ENCODE measurements around the gene SMIM20.
A peak's percentile ranks its signal among the peaks of the same experiment; 100 is the strongest.
"Not testable (repeated sequence)": the region's sequence is repeated elsewhere in the genome, so short reads cannot be mapped to it uniquely, and the experiment has no call there.

SMIM20 gene

DNA sequence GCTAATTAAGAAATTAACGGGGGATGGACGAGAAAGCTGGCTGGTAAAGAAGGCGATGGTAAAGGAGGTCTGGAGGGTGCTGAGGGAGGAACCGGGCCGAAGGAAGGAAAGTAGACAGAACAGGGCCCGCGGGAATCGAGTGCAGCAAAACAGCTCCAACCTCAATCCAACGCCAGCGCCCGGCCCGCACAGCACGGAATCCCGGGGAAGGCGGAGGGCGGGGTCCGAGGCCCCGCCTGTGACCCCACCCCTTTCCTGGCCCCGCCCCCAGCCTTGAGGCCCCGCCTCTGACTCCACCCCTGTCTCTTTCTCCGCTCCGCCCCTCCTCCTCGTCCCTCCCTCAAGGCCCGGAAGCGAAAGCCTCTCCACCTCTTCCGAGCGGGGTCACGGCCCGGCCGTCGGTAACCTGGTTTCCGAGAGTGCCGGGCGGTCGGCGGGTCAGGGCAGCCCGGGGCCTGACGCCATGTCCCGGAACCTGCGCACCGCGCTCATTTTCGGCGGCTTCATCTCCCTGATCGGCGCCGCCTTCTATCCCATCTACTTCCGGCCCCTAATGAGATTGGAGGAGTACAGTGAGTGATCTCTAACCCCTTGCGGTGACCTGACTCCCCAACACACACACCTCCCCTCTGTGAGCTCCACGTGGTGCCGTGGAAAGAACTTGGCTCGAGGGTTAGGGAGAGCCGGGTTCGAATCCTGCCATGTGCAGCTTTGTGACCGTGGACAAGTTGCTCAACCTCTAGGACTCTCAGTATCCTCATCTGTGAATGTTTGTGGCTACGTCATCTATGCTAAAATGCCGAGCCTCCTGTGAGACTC is at the start of gene SMIM20:
Gene SMIM20, plus strand, starts transcription at position 370 of the 819 bp plus-strand sequence. Its CDS starts 94 bp downstream, at position 464.
- peak; percentile 89 for DNase-seq (ENCODE audit: low spot score)

DNA sequence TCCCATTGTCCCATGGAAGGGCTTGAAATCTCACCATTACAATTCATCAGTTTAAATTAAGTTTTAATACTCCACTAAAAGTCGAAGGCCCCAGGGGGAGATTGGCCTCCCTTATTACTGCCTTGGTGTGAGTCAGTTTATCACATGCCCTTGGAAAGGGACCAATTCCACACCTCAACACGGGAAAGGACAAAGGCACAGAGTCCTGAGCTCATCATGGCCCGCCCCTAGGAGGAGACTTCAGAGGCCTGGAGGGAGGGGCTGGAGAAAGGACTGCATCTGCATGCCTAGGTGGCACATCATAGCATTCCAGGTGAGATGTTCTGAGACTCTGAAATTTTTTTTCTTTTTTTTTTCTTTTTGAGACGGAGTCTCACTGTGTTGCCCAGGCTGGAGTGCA is 48.4 kb upstream of the SMIM20 start:
- no peak for DNase-seq (ENCODE audit: low spot score)

DNA sequence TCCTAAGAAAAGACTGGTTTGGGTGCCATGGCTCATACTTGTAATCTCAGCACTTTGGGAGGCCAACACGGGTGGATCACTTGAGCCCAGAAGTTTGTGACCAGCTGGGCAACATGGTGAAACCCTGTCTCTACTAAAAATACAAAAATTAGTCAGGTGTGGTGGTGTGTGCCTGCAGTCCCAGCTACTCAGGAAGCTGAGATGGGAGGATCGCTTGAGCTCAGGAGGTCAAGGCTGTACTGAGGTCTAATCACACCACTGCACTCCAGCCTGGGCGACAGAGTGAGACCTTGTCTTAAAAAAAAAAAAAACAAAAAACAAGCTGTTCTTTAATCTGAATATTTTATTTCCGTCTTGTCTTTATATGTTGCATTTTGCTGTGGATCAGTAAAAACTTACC is 47.6 kb upstream of the SMIM20 start:
- DNase-seq (ENCODE audit: low spot score): not testable (repeated sequence)

DNA sequence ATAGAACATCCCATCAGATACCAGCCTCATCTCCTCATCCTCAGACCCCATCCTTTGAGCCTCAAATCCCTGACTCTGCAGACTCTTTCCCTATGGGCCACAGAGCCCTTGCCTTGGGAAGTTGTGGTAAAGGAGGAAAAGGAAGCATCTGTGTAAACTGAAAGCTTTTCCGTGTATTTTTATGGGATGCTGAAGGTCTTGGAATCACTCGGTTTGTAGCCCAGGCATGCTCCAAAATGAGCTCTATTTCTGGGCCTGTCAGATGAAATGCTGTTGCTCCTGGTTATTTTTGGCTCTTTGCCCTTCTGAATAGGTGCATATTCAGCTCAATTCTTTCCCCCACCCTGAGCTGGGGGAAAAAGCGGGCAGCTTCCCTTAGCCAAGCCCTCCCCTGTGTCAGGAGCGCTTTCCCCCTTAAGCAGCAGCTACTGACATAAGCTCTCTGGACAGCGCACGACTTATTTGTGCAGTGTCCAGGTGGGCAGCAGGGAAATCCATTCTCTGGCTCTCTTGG is 46.2 kb upstream of the SMIM20 start:
- DNase-seq (ENCODE audit: low spot score): no peak

DNA sequence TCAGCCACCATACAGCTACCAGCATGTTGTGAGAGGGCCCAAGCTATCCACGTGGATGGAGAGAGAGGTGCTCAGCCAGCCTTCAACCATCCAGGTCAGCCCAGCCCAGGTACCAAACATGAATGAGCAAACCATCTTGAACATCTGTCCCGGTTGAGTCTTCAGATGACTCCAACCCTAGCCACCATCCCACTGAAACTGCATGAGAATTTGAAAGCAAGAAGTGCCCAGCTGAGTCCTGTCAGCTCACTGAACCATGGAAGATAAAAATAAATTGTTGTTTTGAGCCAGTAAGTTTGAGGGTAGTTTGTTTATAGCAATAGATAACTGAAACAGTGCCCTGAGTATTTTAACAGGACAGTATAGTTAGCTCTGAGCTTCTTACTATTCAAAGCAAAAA is 43.9 kb upstream of the SMIM20 start:
- DNase-seq (ENCODE audit: low spot score): no peak

DNA sequence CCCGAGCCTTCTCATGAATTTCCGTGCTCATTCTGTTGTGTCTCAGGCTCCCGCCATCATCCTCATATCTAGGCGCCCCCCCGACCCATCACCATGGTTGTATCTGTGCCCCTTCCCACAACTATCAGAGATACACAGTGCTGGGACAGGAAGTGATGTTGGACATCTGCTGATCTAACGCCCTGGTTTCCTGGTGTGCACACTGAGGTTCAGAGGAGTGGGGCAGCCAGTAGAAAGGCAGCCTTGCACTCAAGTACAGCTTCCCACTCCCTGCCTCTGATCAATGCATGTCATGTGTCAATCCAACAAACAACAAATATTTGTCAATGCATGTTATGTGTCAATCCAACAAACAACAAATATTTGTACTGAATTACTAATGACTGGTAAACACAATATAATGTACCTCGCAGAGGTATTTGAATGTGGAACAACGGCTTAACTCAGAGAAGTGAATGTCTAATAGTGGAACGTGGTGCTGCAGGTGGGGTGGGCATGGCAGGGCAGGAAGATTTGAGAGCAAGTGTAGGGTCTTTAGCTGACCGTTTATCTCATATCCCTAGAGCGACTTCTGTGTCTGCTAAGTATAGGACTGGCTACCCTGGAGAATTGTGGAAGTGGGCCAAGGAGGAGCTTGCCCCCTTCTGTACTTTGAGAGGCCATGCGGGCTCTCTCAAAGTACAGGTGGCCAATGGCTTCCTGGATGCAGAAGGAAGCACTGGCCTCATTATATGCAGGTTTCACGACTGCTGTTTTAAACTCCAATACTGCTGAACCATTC is 41.0 kb upstream of the SMIM20 start:
- no peak for DNase-seq (ENCODE audit: low spot score)

DNA sequence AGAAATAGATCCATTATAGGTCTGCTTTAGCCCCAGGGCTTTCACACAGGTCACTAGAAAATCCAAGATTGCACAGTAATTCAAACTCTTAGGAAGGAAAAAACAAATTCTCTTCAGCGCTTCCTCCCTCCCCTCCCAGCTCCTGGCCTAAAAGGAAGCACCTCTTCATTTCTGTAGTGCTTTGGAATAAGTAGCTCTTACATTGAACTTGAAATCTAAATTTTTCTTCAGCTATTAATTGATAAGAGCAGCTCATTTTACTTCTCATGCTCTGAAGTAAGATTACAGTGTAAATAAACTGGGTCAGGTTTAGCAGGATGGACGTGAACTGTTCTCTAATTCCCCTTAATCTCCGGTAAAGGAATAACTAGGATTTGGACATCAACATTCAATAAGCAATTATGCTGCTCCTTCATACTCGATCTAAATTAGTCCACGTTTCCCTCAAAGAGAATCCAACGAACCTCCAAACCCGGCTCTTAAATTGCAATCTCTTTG is 40.3 kb upstream of the SMIM20 start:
- DNase-seq (ENCODE audit: low spot score): no peak

DNA sequence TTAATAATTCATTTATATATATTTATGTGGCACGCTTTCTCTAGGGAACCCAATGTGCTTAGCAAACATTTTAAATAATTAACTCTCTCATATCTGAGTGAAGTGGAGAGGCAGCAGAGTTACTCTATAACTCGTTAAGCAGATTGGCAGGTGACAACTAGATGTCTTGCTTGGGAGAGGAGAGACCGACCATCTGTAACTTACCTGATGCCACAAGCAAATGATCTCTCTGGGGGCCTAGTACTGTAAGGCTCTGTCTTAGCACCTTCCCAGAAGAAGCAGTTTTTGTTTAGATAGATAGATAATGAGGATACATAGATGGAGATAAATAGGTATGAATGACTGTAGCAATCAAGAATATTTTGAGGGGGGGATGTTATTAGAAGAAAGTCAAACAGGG is 39.4 kb upstream of the SMIM20 start:
- DNase-seq (ENCODE audit: low spot score): no peak

DNA sequence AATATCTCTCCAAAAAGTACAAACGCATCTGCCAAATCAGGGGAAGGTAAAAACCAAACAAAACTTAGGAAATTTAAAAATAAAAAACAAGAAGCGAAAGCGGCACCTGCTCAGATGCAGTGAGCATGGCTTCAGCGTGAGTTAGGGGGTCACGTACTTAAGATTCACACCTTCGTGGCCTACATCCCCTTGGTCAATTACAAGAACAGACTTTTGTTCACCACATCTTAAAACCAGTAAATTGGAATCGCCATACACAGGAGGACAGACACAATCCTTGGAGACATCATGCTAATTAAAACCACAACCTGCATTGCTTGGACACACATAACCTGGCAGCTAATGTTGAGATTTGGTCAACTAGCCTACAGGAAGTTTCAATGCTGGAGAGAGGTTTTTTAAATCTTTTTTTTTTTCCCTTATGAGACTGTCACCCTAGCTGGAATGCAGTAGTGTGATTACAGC is 38.7 kb upstream of the SMIM20 start:
- DNase-seq (ENCODE audit: low spot score): no peak

DNA sequence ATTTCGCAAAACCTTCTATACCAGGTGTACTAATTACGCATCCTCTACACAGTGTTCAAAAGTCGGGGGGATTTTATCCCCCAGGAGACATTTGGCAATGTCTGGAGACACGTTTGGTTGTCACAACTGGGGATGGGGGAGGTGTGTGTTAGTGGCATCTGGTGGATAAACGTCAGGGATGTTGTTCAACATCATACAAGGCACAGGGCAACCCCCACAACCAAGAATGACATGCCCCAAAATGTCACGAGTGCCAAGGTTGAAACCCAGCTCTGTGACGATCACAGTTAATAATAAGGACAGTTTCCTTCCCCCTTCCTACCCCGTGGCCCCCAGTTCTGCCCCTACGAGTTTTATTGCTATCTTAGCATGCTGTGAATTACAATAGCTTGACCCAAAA is 35.3 kb upstream of the SMIM20 start:
- no peak for DNase-seq (ENCODE audit: low spot score)

DNA sequence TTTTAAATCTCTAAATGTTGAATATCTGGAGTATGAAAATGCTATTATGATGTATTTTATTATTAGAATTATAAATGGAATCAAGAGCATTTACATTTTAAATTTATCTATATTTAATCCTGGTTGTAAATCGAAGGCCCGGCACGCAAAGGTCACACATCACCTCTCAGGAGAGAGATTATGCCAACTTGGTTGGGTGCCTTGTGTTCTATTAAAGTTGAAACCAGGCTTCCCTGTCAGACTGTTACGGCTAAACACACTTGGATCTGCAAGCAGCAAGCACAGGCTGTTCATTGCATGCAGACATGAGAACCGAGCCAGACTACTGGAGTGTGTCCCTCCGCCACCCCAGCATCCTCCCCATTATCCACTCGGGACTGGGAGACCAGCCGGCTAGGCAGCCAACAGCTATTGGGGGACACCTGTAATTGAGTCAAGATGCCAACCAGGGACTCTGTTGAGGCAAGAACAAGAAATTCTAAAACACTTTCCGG is 34.9 kb upstream of the SMIM20 start:
- no peak for DNase-seq (ENCODE audit: low spot score)

DNA sequence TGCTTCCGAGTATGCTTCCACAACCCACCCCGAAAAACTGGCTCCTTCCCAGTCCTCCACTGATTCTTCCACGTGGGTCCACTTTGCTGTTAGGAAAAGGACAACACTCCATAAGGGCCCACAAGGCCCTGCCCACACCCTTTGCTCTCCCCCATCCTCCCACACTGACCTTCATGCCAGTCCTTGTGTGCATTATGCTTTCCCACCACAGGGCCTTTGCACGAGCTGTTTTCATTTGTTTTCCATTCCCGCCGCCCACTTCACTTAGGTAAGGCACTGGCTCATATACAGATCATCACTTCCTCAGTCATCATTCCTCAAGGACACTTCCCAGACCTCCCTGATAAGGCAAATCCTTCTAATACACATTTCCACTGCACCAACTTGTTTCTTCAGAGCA is 34.4 kb upstream of the SMIM20 start:
- no peak for DNase-seq (ENCODE audit: low spot score)

DNA sequence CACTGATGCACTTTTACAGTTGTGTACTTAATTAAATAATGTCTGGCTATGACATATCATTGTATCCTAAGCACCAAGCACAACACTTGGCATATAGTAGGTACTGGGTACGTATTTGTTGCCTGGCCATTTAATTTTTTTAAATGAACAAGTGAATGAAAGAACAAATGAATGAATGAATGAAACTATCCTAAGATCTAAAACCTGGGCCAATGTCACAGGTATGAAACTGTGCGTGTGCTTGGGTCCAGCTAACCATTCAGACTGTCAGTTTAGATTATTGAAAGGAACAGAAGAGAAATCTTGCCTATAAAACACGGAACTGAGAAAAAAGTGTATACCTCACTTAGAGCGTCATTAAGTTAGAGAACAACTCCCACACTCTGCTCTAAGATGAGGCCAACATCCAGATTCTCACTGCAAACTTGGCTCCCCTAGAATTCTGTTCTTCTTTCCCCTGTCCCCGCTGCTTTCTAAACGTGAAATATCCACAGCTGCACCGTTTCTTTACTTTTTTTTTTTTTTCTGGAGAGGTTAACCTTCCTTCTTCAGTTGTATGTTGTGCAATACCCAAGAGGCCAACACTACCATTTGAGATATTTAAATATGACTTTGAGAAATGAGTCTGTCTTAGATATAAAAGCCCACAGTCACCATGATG is 33.9 kb upstream of the SMIM20 start:
- no peak for DNase-seq (ENCODE audit: low spot score)

DNA sequence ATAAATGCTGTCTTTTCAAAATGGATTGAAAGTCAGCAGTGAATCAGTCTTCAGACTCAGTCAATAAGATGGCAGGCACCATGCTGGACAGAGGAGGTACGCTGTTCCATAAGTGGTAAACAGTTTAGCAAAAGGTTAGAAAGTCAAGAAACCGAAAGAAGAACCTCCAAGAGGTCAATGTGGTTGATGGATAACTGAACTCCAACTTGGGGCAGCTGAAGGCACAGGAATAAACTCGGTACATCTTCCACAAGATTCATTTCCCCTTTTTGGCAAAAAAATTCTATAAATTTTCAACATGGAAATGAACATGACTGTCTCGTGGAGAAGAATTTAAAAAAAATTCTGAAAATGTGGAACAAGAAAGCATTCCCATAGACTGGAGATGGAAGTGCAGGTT is 32.8 kb upstream of the SMIM20 start:
- no peak for DNase-seq (ENCODE audit: low spot score)

DNA sequence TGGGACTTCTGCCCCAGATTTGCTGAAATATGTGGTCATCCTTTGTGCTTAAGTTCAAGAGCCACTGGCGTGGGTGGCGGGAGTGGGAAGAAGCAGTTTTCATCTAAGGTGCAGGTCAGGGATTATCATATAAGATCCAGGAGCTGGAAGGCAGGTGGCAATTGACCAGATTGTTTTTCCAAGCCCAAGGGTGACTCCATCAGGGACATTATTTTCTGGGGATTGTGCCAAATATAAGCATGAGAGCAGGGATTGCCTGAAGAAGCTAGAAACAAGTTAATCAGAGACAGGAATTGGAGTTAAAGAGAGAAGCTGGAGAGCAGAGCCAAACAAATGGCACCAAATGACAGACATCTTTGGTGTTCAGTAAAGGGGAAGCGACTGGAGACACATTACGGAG is 31.8 kb upstream of the SMIM20 start:
- no peak for DNase-seq (ENCODE audit: low spot score)

DNA sequence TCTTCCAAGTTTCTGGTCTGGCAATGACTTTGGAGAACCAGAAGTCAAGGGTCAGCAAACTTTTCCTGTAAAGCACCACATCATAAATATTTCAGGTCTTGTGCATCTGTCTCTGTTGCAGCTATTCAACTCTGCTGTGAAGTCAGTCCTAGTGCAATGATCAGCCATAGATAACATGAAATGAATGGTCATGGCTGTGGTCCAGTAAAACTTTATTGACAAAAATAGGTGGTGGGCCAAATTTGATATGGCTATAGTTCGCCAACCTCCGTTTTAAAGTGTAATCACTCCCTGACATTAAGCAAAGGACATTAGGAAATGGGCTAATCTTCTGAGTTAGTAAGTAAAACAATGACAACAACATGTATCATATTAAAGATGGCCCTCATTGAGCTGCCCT is 30.5 kb upstream of the SMIM20 start:
- DNase-seq (ENCODE audit: low spot score): no peak

DNA sequence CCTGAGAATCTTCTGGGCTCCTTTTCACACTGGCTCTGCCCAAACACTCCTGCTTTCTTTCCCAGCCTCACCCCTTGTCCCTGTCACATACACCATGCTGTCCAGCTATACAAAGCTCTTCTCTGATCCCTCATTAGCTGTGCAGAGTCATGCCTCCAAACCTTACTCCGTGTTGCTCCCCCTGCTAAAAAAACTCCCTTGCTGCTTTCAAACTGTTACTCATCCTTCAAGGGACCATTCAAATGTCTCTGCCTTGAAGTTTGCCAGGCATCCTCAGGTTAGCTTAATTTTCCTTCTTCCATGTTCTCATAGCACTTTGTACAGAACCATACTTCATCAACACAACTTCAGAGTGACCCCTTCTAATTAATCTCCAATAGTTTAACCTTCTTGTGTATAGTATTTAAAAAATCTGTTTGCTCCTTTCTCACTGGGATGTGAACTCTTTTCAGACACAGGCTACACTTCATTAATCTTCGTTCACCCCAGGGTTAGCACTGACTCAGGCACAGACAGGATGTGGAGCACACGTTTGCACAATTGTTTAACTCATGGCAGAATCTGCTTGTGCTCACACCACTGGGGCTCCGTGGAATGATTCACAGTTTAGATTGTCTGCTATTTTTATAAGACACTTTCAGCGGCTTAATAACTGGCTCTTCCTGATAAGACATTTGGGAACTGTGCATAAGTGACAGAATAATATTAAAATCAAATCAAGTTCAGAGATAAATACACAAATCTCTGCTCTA is 29.8 kb upstream of the SMIM20 start:
- no peak for DNase-seq (ENCODE audit: low spot score)

DNA sequence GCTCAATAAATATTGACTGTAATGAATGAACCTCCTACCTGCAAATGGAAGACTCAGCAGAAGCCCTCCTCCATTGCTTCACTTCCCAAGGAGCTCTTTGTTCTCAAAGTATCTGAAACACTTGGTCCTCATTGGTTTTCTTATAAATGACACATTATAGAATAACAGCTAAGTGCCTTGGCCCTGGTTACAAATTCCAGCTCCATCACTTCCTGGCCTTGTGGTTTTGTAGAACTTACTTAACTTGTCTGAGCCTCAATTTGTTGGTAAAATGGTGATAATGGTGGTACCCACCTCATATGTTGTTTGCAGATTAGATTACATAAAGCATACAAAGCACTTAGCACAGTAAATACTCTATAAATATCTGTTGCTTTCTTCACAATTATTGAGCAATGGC is 25.2 kb upstream of the SMIM20 start:
- DNase-seq (ENCODE audit: low spot score): no peak

DNA sequence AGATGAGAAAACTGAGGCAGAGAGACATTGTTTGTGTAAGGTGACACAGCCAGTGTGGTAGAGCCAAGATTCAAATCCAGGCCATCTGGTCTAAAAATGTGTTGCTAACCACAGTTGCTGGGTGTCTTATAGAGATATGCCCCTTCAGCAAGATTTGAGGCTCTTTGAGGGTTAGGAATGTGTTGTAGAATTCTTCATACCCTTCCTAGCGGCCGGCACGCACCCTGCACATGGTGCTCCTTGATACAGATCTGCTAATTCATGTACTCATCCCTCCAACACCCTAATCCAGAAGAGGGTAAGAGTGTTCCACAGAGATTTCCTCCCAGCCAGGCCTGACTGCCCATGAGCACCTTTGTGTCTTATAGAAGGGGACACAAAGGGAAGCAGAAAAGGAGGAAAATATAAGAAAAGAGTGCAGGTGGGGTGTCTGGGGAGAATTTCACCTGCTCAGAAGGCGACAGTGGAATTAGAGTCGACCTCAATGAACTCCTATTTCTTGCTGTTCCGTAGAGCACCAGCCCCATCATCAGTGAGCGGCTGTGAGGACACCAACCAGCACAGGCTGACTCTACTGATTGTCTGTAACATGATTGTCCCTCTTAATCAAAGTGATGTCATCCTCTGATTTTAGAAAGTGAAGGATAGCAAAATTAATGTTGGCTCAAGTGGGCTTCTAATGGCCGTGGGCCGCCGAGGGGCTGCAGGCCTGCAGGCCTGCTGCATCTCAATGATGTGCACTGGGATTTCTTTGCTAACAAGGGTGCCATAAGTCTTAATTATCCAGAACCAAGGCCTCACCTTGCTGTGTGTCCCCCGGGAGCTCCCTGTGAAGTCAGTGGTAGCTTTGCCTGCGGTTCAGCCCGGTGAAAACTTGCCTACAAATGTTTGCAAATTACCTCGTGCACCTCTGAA is 24.2 kb upstream of the SMIM20 start:
- no peak for DNase-seq (ENCODE audit: low spot score)

Measured in CD4-positive, alpha-beta T cell treated with Interleukin-15 for 4 hours (primary cell).